ENCODE results near the gene SECTM1. TPM values are rescaled to one million over a fixed set of nuclear protein-coding genes. Genes with fewer than 3 reads are reported as not detected.

Gene SECTM1
- total RNA-seq, 1 experiment from 2014 or later: 61.7 TPM

- peaks cover 3% of the 10 kb centered on the region for H3F3A ChIP-seq (ENCODE audit: low read length, unreplicated experiment)
- peak overlapping the region; percentile 79; the same call in 1 of the 2 replicates for H3K9ac ChIP-seq (ENCODE audit: low read length)
- no peaks in the 10 kb centered on the region for H3K27me3 ChIP-seq (ENCODE audit: low read length)
- H3K27ac ChIP-seq (ENCODE audit: low read length): no peak overlapping the region
- H2AFZ ChIP-seq (ENCODE audit: low read length): peak overlapping the region; percentile 47
- peaks cover 27% of the 10 kb centered on the region for H3K79me2 ChIP-seq (ENCODE audit: low read length)
- peak overlapping the region; percentile 76 for H3K4me3 ChIP-seq (ENCODE audit: low read length)
- no peaks in the 10 kb centered on the region for H3K9me3 ChIP-seq (ENCODE audit: low read length)
- ChIA-PET CTCF (no interaction called here), POLR2A (ENCODE audit: unreplicated experiment) (no interaction called here)
- peak overlapping the region; percentile 99 for H3K4me2 ChIP-seq (ENCODE audit: low read length)
- no TSS peak for BruUV-seq (replicated peaks)
- TF ChIP-seq EZH2phosphoT487 (IDR thresholded peaks at IDR 0.05; ENCODE audit: borderline replicate concordance, low read length) (no peak), EZH2 (IDR thresholded peaks at IDR 0.05; ENCODE audit: low read length, unreplicated experiment) (no peak), CTCF (conservative IDR thresholded peaks at IDR 0.05; ENCODE audit: low read depth, low read length) (no peak)
- DNase-seq (no peak), ATAC-seq (0 out of 2 replicates have a peak, but pooled peaks have one; percentile 0)
- peaks cover 40% of the 10 kb centered on the region for H3K4me1 ChIP-seq (ENCODE audit: insufficient read depth, low read length)
- H3K36me3 ChIP-seq (ENCODE audit: low read depth, low read length): no peaks in the 10 kb centered on the region
- intact Hi-C loops (cut with micrococcal nuclease): loop anchor here (5.0 kb wide), 1 partner anchor 34 kb away; no protein-coding TSS in a partner anchor
- H3K9me2 ChIP-seq (replicated peaks; ENCODE audit: low read length): no peaks in the 10 kb centered on the region
- H4K20me1 ChIP-seq (ENCODE audit: low read length): no peaks in the 10 kb centered on the region
These were observed 2.1 kb downstream of the SECTM1 start for GRCh38 chr17:82331345-82331939.

- peak; percentile 63 for DNase-seq
- Histone ChIP-seq H3K9me3 (ENCODE audit: low read length) (no peaks in the 10 kb centered on the region), H3K9me2 (replicated peaks; ENCODE audit: low read length) (no peaks in the 10 kb centered on the region), H3K4me3 (ENCODE audit: low read length) (no peak overlapping the region), H3K36me3 (ENCODE audit: low read depth, low read length) (no peaks in the 10 kb centered on the region), H3K4me2 (ENCODE audit: low read length) (0 out of 2 replicates have a peak overlapping the region, but pooled peaks have one; percentile 25), H4K20me1 (ENCODE audit: low read length) (no peaks in the 10 kb centered on the region), H3K4me1 (ENCODE audit: insufficient read depth, low read length) (peaks cover 40% of the 10 kb centered on the region), H3K79me2 (ENCODE audit: low read length) (peaks cover 27% of the 10 kb centered on the region), H3K27ac (ENCODE audit: low read length) (no peak overlapping the region), H3F3A (ENCODE audit: low read length, unreplicated experiment) (no peaks in the 10 kb centered on the region), H2AFZ (ENCODE audit: low read length) (no peak overlapping the region), H3K27me3 (ENCODE audit: low read length) (no peaks in the 10 kb centered on the region), H3K9ac (ENCODE audit: low read length) (no peak overlapping the region)
- POLR2A ChIA-PET (ENCODE audit: unreplicated experiment): no interaction called here
- intact Hi-C loops (cut with micrococcal nuclease): loop anchor here (5.0 kb wide), 1 partner anchor 33 kb away; no protein-coding TSS in a partner anchor
- ATAC-seq: no peak
- CTCF ChIA-PET: interaction anchor here (0.6 kb wide), 1 partner anchor 109 kb away, joined by 3 read pairs; no protein-coding TSS in a partner anchor
- no TSS peak for BruUV-seq (replicated peaks)
- no peak for TF ChIP-seq EZH2 (IDR thresholded peaks at IDR 0.05; ENCODE audit: low read length, unreplicated experiment)
- no peak for TF ChIP-seq CTCF (conservative IDR thresholded peaks at IDR 0.05; ENCODE audit: low read depth, low read length)
- no peak for TF ChIP-seq EZH2phosphoT487 (IDR thresholded peaks at IDR 0.05; ENCODE audit: borderline replicate concordance, low read length)
These were observed 3.0 kb downstream of the SECTM1 start for GRCh38 chr17:82330322-82331239.

Data from PC-3 (cell line).